NB4 (cell line): Measurements from ENCODE around the gene ZMAT2.

Experiments
- CTCF ChIP-seq: IDR thresholded peaks from one replicate; pipeline ENCODE4 v1.5.1; 2012; ENCODE audit warnings: low read depth, low read length
- MAX ChIP-seq: IDR thresholded peaks from 2 replicates; pipeline ENCODE4 v1.6.1; 2011; ENCODE audit warnings: low read depth, low read length
- POLR2A ChIP-seq: IDR thresholded peaks from 2 replicates; pipeline ENCODE4 v1.6.1; 2011; ENCODE audit warnings: mild to moderate bottlenecking; ENCODE audit not compliant: insufficient read length; ENCODE audit errors: extremely low read depth

GRCh38 chr5:140741967-140742366 lies 41.7 kb downstream of the ZMAT2 start:
- TF ChIP-seq MAX: no peak
- no peak for TF ChIP-seq POLR2A
- no peak for TF ChIP-seq CTCF
